Fibroblast of lung (primary cell): Measurements from ENCODE around the gene C7. TPM values are rescaled to one million over a fixed set of nuclear protein-coding genes. Genes with fewer than 3 reads are reported as not detected.
"Not testable (repeated sequence)": the region's sequence is repeated elsewhere in the genome, so short reads cannot be mapped to it uniquely, and the experiment has no call there.

Experiments used
- DNase-seq, 2 donors: peaks; one replicate each; pipeline versions ENCODE4 v3.0.0 to v3.0.0-alpha.2; 2010; ENCODE audit warnings: low read depth in 2 of 2
- H2AFZ ChIP-seq: 2 replicates; pipeline ENCODE4 v1.5.1; 2012; ENCODE audit warnings: low read length, control low read depth, inconsistent platforms
- H3K27ac ChIP-seq: 2 replicates; pipeline ENCODE4 v1.5.1; 2011; ENCODE audit warnings: low read length, control low read depth; ENCODE audit not compliant: insufficient read depth
- H3K27me3 ChIP-seq: 2 replicates; pipeline ENCODE4 v1.5.1; 2011; ENCODE audit warnings: mild to moderate bottlenecking, low read length; ENCODE audit not compliant: control insufficient read depth, insufficient read depth
- H3K36me3 ChIP-seq: 2 replicates; pipeline ENCODE4 v1.5.1; 2011; ENCODE audit warnings: low read length; ENCODE audit not compliant: control insufficient read depth, insufficient read depth
- H3K4me1 ChIP-seq: 2 replicates; pipeline ENCODE4 v1.5.1; 2011; ENCODE audit warnings: low read length; ENCODE audit not compliant: control insufficient read depth, insufficient read depth; ENCODE audit errors: extremely low read depth
- H3K4me2 ChIP-seq: 2 replicates; pipeline ENCODE4 v1.5.1; 2011; ENCODE audit warnings: low read length, control low read depth; ENCODE audit not compliant: insufficient read depth; ENCODE audit errors: extremely low read depth
- H3K4me3 ChIP-seq, 4 experiments: fragments of 200-600 bp in 1 of 4; sonication (generic) in 1 of 4; replicated peaks in 1 of 4; 2 replicates each; pipeline ENCODE4 v1.5.1; 2011 to 2016; ENCODE audit warnings: low read length in 4 of 4, low read depth in 3 of 4, mild to moderate bottlenecking in 3 of 4, control low read depth in 2 of 4, inconsistent platforms in 1 of 4, mixed read lengths in 1 of 4; ENCODE audit not compliant: insufficient read depth in 1 of 4; ENCODE audit errors: control extremely low read depth in 1 of 4
- H3K79me2 ChIP-seq: 2 replicates; pipeline ENCODE4 v1.5.1; 2012; ENCODE audit warnings: mild to moderate bottlenecking, low read length, inconsistent platforms; ENCODE audit not compliant: control insufficient read depth, insufficient read depth
- H3K9ac ChIP-seq: 2 replicates; pipeline ENCODE4 v1.5.1; 2011; ENCODE audit warnings: mild to moderate bottlenecking, low read length, control low read depth; ENCODE audit not compliant: insufficient read depth
- H3K9me3 ChIP-seq: 2 replicates; pipeline ENCODE4 v1.5.1; 2012; ENCODE audit warnings: low read depth, low read length; ENCODE audit not compliant: control insufficient read depth, insufficient read depth
- H4K20me1 ChIP-seq: 2 replicates; pipeline ENCODE4 v1.5.1; 2011; ENCODE audit warnings: low read length; ENCODE audit not compliant: control insufficient read depth, insufficient read depth; ENCODE audit errors: extremely low read depth
- CTCF ChIP-seq, 2 donors: IDR thresholded peaks in 1 of 2; conservative IDR thresholded peaks in 1 of 2; 1 replicate in 1 of 2; 2 replicates in 1 of 2; pipeline ENCODE4 v1.5.1; 2011 to 2012; ENCODE audit warnings: low read length in 2 of 2, control low read depth in 1 of 2, inconsistent platforms in 1 of 2, low read depth in 1 of 2, mild to moderate bottlenecking in 1 of 2
- EZH2 ChIP-seq: IDR thresholded peaks from 2 replicates; pipeline ENCODE4 v1.5.1; 2012; ENCODE audit warnings: low read length, control low read depth, mild to moderate bottlenecking; ENCODE audit errors: missing control alignments
- polyA plus RNA-seq, 2 donors: library from polyadenylated mRNA; depleted of rRNA in 1 of 2; stranded (reverse) in 1 of 2; unstranded in 1 of 2; fragments of >200 nt; gene quantifications; 2 replicates each; pipeline ENCODE4 v1.2.1, GENCODE V29; 2011 to 2012; ENCODE audit warnings: missing spikeins in 1 of 2
- total RNA-seq: library from RNA; depleted of rRNA; stranded (reverse); fragments of >200 nt; gene quantifications from 2 replicates; pipeline ENCODE4 v1.2.1, GENCODE V29; 2014

C7 gene
- total and polyA plus RNA-seq, 2 donors (not counting 1 experiment from before 2014, with no cell fraction given), result under 0.01 to 1.5 TPM

- H4K20me1 ChIP-seq, result no peaks in the 10 kb centered on the region
- no peak overlapping the region for H3K27ac ChIP-seq
- peak overlapping the region in 1 of 4 experiments; percentile 30 for H3K4me3 ChIP-seq
- TF ChIP-seq CTCF (conservative IDR thresholded peaks at IDR 0.05 in 1 of 2, IDR thresholded peaks at IDR 0.05 in 1 of 2; ENCODE audit: low read depth in 1 of 2, low read length in 2 of 2) (peak in 1 of 2 donors; percentile 29), EZH2 (no peak)
- H3K79me2 ChIP-seq, result no peaks in the 10 kb centered on the region
- peak; percentile 11 to 54 for DNase-seq
- H3K4me2 ChIP-seq, result no peak overlapping the region
- no peaks in the 10 kb centered on the region for H3K9me3 ChIP-seq
- H3K36me3 ChIP-seq, result no peaks in the 10 kb centered on the region
- H3K9ac ChIP-seq, result no peak overlapping the region
- no peaks in the 10 kb centered on the region for H3K4me1 ChIP-seq
- no peaks in the 10 kb centered on the region for H3K27me3 ChIP-seq
- peak overlapping the region; percentile 72 for H2AFZ ChIP-seq
These were observed 29.9 kb upstream of the C7 start for GRCh38 chr5:40879163-40879942.

GRCh38 chr5:40882291-40882690 lies 27.0 kb upstream of the C7 start:
- no peaks in the 10 kb centered on the region for H4K20me1 ChIP-seq
- H3K4me1 ChIP-seq, result no peaks in the 10 kb centered on the region
- no peak overlapping the region for H3K27ac ChIP-seq
- no peak for DNase-seq
- H3K36me3 ChIP-seq, result no peaks in the 10 kb centered on the region
- no peak for TF ChIP-seq EZH2
- TF ChIP-seq CTCF (conservative IDR thresholded peaks at IDR 0.05 in 1 of 2, IDR thresholded peaks at IDR 0.05 in 1 of 2; ENCODE audit: low read depth in 1 of 2, low read length in 2 of 2), result no peak
- H3K9ac ChIP-seq, result no peak overlapping the region
- no peak overlapping the region for H3K4me3 ChIP-seq
- H2AFZ ChIP-seq, result no peak overlapping the region
- no peaks in the 10 kb centered on the region for H3K79me2 ChIP-seq
- H3K9me3 ChIP-seq, result no peaks in the 10 kb centered on the region
- H3K4me2 ChIP-seq, result no peak overlapping the region
- no peaks in the 10 kb centered on the region for H3K27me3 ChIP-seq

GRCh38 chr5:40883051-40883450 lies 26.2 kb upstream of the C7 start:
- not testable (repeated sequence) for H3K27me3 ChIP-seq, H4K20me1 ChIP-seq, DNase-seq, H3K4me3 ChIP-seq, H3K36me3 ChIP-seq, H3K4me1 ChIP-seq, H3K27ac ChIP-seq, H3K79me2 ChIP-seq, H3K9me3 ChIP-seq, H3K9ac ChIP-seq, H2AFZ ChIP-seq, H3K4me2 ChIP-seq

GRCh38 chr5:40895440-40896425 lies 13.6 kb upstream of the C7 start:
- DNase-seq, H3K9me3 ChIP-seq, H3K4me2 ChIP-seq, H3K79me2 ChIP-seq, H3K9ac ChIP-seq, H3K27ac ChIP-seq, H2AFZ ChIP-seq, H3K4me1 ChIP-seq, H3K27me3 ChIP-seq, H3K36me3 ChIP-seq, H3K4me3 ChIP-seq, H4K20me1 ChIP-seq: not testable (repeated sequence)
